Mucosa of rectum (tissue), 2 donors: ENCODE data around the gene SOX5.

ENCODE experiments used
- H3K27ac ChIP-seq, 2 donors: one replicate each; pipeline ENCODE4 v1.7.0; 2013; ENCODE audit warnings: inconsistent platforms in 2 of 2, low read depth in 2 of 2, low read length in 2 of 2
- H3K27me3 ChIP-seq, 2 donors: one replicate each; pipeline ENCODE4 v1.7.0; 2013; ENCODE audit warnings: low read length in 2 of 2; ENCODE audit not compliant: control insufficient read depth in 2 of 2, insufficient read depth in 2 of 2
- H3K36me3 ChIP-seq, 2 donors: one replicate each; pipeline ENCODE4 v1.7.0; 2013; ENCODE audit warnings: low read length in 2 of 2; ENCODE audit not compliant: control insufficient read depth in 2 of 2, insufficient read depth in 2 of 2
- H3K4me1 ChIP-seq, 2 donors: one replicate each; pipeline ENCODE4 v1.7.0; 2013; ENCODE audit warnings: low read length in 2 of 2, mild to moderate bottlenecking in 1 of 2; ENCODE audit not compliant: control insufficient read depth in 2 of 2, insufficient read depth in 2 of 2
- H3K4me3 ChIP-seq, 2 donors: one replicate each; pipeline ENCODE4 v1.7.0; 2013; ENCODE audit warnings: low read length in 2 of 2
- H3K9ac ChIP-seq, 2 donors: one replicate each; pipeline ENCODE4 v1.7.0; 2013; ENCODE audit warnings: low read length in 2 of 2, low read depth in 1 of 2, mild to moderate bottlenecking in 1 of 2
- H3K9me3 ChIP-seq, 2 donors: one replicate each; pipeline ENCODE4 v1.7.0; 2013; ENCODE audit warnings: low read length in 2 of 2; ENCODE audit not compliant: control insufficient read depth in 2 of 2
- donor health status: healthy.
- donor health status: Normal muscosa, but diverticular disease.

The SOX5 gene

DNA sequence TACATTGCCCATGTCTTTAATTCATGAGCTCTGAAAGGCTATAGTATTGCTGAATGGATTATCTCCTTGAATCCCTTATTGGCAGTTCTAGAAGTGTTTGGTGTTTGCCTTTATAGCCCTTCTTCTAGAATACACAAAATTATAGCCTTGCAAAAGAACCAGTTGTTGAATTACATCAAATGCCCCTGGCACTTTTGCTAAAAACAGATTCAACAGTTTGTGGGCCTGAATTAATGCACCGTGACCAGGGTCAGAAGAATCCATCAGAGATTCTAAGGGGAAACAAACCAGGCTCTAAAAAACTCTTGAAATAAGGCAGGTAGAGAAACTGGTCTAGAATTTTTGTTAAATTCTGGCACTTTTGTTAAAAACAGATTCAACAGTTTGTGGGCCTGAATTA lies 197.8 kb downstream of the SOX5 start:
- no peaks in the 10 kb centered on the region for H3K36me3 ChIP-seq

DNA sequence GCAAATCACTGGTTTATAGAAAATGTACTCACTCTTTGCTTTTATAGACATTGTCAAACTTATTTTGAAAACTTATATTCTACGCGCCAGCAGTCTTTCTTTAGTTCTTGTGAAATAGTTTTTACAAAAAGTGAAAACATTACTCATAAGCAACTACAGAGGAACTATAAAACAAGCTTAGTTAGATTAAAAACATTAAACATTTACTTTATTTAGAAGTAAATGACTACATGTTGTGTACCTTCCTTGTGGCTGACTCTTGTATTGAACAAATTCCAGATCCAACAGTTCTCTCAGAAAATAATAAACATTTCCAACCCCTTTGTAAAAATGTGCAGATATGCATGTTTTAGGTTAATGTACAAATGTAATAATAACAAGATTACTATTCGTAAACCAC lies 198.5 kb downstream of the SOX5 start:
- Histone ChIP-seq H3K36me3 (no peaks in the 10 kb centered on the region), H3K4me3 (no peak overlapping the region), H3K9ac (no peak overlapping the region), H3K27ac (no peak overlapping the region), H3K9me3 (no peaks in the 10 kb centered on the region), H3K4me1 (no peaks in the 10 kb centered on the region), H3K27me3 (no peaks in the 10 kb centered on the region)

More for the DNA sequence above, 197.8 kb downstream of the SOX5 start:
- H3K27ac ChIP-seq = no peak overlapping the region
- no peak overlapping the region for H3K4me3 ChIP-seq
- no peak overlapping the region for H3K9ac ChIP-seq
- no peaks in the 10 kb centered on the region for H3K27me3 ChIP-seq
- H3K9me3 ChIP-seq = no peaks in the 10 kb centered on the region
- H3K4me1 ChIP-seq = no peaks in the 10 kb centered on the region

DNA sequence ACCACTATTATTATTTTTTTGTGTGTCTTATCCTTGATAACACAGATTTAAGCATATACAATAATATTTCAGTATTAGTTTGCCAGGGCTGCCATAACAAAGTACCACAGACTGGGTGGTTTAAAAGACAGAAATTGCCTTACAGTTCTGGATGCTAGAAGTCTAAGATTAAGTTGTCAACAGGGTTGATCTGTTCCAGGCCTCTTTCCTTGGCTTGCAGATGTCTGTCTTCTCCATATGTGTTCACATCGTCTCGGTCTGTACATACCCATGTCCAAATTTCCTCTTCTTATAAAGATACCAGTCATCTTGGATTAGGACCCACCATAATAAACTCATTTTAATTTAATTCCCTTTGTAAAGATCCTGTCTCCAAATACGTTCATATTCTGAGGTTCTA lies 204.8 kb downstream of the SOX5 start:
- no peaks in the 10 kb centered on the region for H3K4me1 ChIP-seq
- H3K27me3 ChIP-seq = no peaks in the 10 kb centered on the region
- H3K9ac ChIP-seq = no peak overlapping the region
- H3K4me3 ChIP-seq = no peak overlapping the region
- H3K9me3 ChIP-seq = no peaks in the 10 kb centered on the region
- H3K36me3 ChIP-seq = no peaks in the 10 kb centered on the region
- H3K27ac ChIP-seq = no peak overlapping the region

DNA sequence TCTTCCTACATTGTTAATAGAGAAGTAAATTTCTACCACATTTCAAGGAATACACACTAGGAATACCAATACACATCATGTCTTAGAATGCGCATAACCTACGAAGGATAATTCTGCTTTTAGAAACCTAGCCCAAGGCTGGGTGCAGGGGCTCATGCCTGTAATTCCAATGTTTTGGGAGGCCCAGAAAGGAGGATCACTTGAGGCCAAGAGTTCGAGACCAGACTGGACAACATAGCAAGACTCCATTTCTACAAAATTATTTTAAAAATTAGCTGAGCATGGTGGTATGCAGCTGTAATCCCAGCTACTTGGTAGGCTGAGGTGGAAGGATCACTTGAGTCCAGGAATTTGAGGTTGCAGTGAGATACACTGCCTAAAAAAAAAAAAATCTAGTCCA lies 206.9 kb downstream of the SOX5 start:
- no peaks in the 10 kb centered on the region for H3K27me3 ChIP-seq
- H3K4me3 ChIP-seq = no peak overlapping the region
- H3K9ac ChIP-seq = no peak overlapping the region
- H3K27ac ChIP-seq = no peak overlapping the region
- no peaks in the 10 kb centered on the region for H3K9me3 ChIP-seq
- H3K4me1 ChIP-seq = no peaks in the 10 kb centered on the region
- H3K36me3 ChIP-seq = no peaks in the 10 kb centered on the region

DNA sequence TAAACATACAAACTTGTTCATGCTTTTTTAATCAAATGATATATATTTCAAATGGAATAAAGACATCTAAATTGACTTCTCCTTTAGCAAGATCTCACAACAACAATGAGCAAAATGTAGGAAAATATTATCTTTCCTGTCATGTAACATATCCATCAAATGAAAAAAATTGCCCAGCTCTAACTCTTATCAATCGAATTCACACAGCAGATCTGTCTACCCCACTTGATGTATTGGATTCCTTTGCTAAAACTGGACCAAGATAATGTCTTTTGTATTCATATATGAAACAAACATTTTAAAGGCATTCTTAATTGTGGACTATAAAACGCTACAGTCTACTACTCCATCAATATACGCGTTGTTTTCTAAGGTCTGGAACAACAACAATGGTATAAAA lies 218.0 kb downstream of the SOX5 start:
- Histone ChIP-seq H3K9ac (no peak overlapping the region), H3K27me3 (no peaks in the 10 kb centered on the region), H3K27ac (no peak overlapping the region), H3K36me3 (no peaks in the 10 kb centered on the region), H3K9me3 (no peaks in the 10 kb centered on the region), H3K4me1 (no peaks in the 10 kb centered on the region), H3K4me3 (no peak overlapping the region)

DNA sequence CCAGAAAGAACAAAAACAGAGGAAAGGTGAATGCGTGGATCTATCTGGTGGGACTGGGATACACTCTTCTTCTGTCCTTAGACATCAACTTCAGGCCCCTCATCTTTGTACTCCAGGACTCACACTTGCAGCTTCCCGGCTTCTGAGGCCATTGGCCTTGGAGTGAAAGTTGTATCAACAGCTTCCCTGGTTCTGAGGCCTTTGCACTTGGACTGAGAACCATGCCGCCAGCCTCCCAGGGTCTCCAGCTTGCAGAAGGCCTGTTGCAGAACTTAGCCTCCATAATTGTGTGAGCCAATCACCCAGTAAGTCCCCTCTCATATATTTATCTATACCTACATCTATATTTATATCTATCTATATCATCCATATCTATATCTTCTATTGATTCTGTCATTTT lies 218.4 kb downstream of the SOX5 start:
- H3K9me3 ChIP-seq = no peaks in the 10 kb centered on the region
- no peak overlapping the region for H3K9ac ChIP-seq
- no peaks in the 10 kb centered on the region for H3K4me1 ChIP-seq
- H3K36me3 ChIP-seq = no peaks in the 10 kb centered on the region
- H3K27me3 ChIP-seq = no peaks in the 10 kb centered on the region
- H3K27ac ChIP-seq = no peak overlapping the region
- no peak overlapping the region for H3K4me3 ChIP-seq

DNA sequence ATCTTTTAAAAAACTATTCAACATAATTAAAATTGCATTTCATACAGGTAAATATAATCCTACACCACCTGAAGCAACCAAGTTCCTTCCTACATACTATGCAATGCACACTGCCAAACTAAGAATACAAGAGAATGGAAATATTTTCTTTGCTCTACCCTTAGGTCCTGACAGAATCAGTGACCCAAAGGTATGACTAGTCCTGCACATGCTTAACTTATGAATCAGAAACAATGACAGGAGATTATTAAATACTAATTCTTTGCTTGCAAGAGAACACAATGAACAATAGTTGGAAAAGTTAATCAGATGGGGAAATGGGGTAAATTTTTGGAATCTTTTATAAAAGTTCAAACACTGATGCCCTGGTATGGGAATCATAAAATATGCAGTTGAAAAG lies 220.1 kb downstream of the SOX5 start:
- H3K27ac ChIP-seq = no peak overlapping the region
- H3K36me3 ChIP-seq = no peaks in the 10 kb centered on the region
- H3K9ac ChIP-seq = no peak overlapping the region
- no peaks in the 10 kb centered on the region for H3K9me3 ChIP-seq
- H3K4me1 ChIP-seq = no peaks in the 10 kb centered on the region
- no peaks in the 10 kb centered on the region for H3K27me3 ChIP-seq
- H3K4me3 ChIP-seq = no peak overlapping the region

DNA sequence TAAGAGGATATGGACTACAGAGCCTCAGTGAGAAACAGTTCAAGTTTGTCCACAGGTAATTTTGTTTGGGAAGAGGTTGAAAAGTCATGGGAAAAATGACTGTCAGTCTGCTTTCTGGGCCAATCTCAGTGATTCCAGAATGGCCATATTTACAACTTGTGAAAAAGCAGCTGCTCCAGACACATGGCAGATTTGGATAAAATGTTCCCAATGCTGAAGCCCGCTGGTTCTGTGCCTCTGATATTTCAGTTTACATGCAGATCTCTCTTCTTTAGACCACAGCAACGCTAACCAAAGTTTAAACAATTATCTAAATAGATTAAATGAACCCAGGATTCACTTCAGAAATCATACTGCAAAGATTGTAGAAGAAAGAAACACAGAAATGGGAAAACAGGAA lies 222.8 kb downstream of the SOX5 start:
- no peaks in the 10 kb centered on the region for H3K27me3 ChIP-seq
- H3K9me3 ChIP-seq = no peaks in the 10 kb centered on the region
- no peak overlapping the region for H3K27ac ChIP-seq
- H3K36me3 ChIP-seq = no peaks in the 10 kb centered on the region
- no peak overlapping the region for H3K9ac ChIP-seq
- no peak overlapping the region for H3K4me3 ChIP-seq
- no peaks in the 10 kb centered on the region for H3K4me1 ChIP-seq

DNA sequence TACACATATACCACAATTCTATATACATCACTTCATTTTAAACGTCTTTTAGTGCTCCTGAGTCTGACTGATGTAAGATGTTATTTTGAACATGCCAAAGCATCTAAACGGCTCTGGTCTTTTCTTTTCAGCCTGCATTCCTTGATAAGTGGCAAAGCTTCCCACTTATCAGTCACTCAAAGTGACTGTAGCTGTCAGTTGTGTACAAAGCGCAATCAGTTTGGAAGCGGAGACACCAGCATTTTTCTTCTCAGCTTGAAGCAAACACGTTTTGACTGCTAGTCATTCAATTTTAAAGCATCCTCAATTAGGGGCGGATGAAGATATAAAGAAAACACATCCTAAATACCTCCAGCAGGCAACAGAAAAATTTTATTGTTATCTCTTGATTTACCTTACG lies 226.8 kb downstream of the SOX5 start:
- H3K27me3 ChIP-seq = no peaks in the 10 kb centered on the region
- no peak overlapping the region for H3K9ac ChIP-seq
- H3K4me3 ChIP-seq = no peak overlapping the region
- no peak overlapping the region for H3K27ac ChIP-seq
- H3K9me3 ChIP-seq = no peaks in the 10 kb centered on the region
- H3K36me3 ChIP-seq = no peaks in the 10 kb centered on the region
- H3K4me1 ChIP-seq = no peaks in the 10 kb centered on the region

DNA sequence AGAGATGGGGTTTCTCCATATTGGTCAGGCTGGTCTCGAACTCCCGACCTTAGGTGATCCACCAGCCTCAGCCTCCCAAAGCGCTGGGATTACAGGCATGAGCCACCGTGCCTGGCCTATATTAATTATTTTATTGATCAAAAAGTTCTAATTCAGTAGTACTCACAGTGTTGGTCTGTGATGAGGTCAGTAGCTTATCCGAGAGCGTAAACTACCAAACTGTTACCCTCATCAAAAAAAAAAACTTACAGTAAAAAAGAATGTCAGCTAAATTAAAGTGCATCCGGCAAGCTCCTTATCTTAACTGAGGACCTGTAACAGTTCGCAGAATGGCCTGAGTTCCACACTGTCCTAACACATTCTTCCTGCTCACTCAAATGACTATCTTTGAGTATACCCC lies 228.2 kb downstream of the SOX5 start:
- no peaks in the 10 kb centered on the region for H3K27me3 ChIP-seq
- no peaks in the 10 kb centered on the region for H3K9me3 ChIP-seq
- no peak overlapping the region for H3K9ac ChIP-seq
- no peak overlapping the region for H3K27ac ChIP-seq
- no peak overlapping the region for H3K4me3 ChIP-seq
- H3K36me3 ChIP-seq = no peaks in the 10 kb centered on the region
- no peaks in the 10 kb centered on the region for H3K4me1 ChIP-seq

DNA sequence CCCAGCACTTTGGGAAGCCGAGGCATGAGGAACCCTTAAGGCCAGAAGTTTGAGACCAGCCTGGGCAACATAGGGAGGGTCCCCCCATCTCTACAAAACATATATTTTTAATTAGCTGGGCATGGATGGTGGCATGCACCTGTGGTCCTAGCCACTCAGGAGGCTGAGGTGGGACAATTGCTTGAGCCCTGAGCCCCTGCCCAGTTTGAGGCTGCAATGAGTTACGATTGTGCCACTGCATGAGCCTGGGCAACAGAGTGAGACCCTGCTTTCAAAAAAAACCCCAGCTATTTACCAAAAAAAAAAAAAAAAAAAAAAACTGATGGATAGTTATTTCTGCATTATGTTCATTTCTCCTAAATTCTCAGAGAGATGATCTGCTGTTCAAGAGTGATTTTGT lies 230.0 kb downstream of the SOX5 start:
- Histone ChIP-seq H3K27ac (no peak overlapping the region), H3K36me3 (no peaks in the 10 kb centered on the region), H3K4me1 (no peaks in the 10 kb centered on the region), H3K9me3 (no peaks in the 10 kb centered on the region), H3K27me3 (no peaks in the 10 kb centered on the region), H3K9ac (no peak overlapping the region), H3K4me3 (no peak overlapping the region)
